Measurements from ENCODE around the gene ABHD1. TPM values are rescaled to one million over a fixed set of nuclear protein-coding genes. Genes with fewer than 3 reads are reported as not detected.
"Not testable (repeated sequence)": the region's sequence is repeated elsewhere in the genome, so short reads cannot be mapped to it uniquely, and the experiment has no call there.

Gene ABHD1
- 1 to 10 TPM in 2 of 6 donors, not detected in 4; 1.2 to 1.3 TPM for polyA plus RNA-seq (ENCODE audit: low read depth in 6 of 6)

GRCh38 chr2:27123302-27124150 is at the start of gene ABHD1:
Gene ABHD1 (plus strand): TSS chr2:27123815. CDS start chr2:27123949, 134 bp downstream.
- peak within 1 kb of the TSS; percentile 89 to 95 (median 92) for H3K4me3 Mint-ChIP-seq
- peaks cover 7 to 18% (median 13%) of the 10 kb centered on the region in 3 donors for H3K4me1 Mint-ChIP-seq
- ATAC-seq (ENCODE audit: low read depth in 2 of 2), result peak; percentile 75 to 78
- DNase-seq, result peak; percentile 57
- H3K36me3 Mint-ChIP-seq, result no peaks in the 10 kb centered on the region
- H3K27me3 Mint-ChIP-seq, result peaks cover 16 to 35% (median 30%) of the 10 kb centered on the region in 3 donors
- H3K9me3 Mint-ChIP-seq, result peaks cover 0 to 3% (median 0%) of the 10 kb centered on the region in 7 donors
- peak within 1 kb of the TSS in 2 of 6 donors; percentile 26 to 34 for H3K27ac Mint-ChIP-seq

GRCh38 chr2:27074738-27075565 is 48.7 kb upstream of the ABHD1 start:
- H3K27ac Mint-ChIP-seq, result peak overlapping the region in 4 of 6 donors; percentile 17 to 87 (median 25)
- peak overlapping the region in 6 of 8 donors; percentile 13 to 76 (median 66) for H3K4me3 Mint-ChIP-seq
- H3K36me3 Mint-ChIP-seq, result no peaks in the 10 kb centered on the region
- ATAC-seq (ENCODE audit: low read depth in 2 of 2) (no peak), DNase-seq (peak; percentile 38)
- H3K27me3 Mint-ChIP-seq, result peaks cover 0 to 9% (median 0%) of the 10 kb centered on the region in 3 donors
- H3K9me3 Mint-ChIP-seq, result no peaks in the 10 kb centered on the region
- peaks cover 45 to 60% (median 58%) of the 10 kb centered on the region in 3 donors for H3K4me1 Mint-ChIP-seq

GRCh38 chr2:27075566-27075871 is 48.1 kb upstream of the ABHD1 start:
- Mint-ChIP-seq H3K4me3 (peak overlapping the region in 6 of 8 donors; percentile 13 to 76 (median 62)), H3K27ac (peak overlapping the region in 4 of 6 donors; percentile 10 to 87 (median 54)), H3K27me3 (peaks cover 0 to 12% (median 0%) of the 10 kb centered on the region in 3 donors), H3K4me1 (peaks cover 47 to 60% (median 53%) of the 10 kb centered on the region in 3 donors)
- ATAC-seq (ENCODE audit: low read depth in 2 of 2); DNase-seq; H3K9me3 Mint-ChIP-seq; H3K36me3 Mint-ChIP-seq: not testable (repeated sequence)

- DNase-seq (no peak), ATAC-seq (ENCODE audit: low read depth in 2 of 2) (no peak)
- Mint-ChIP-seq H3K27ac (peak overlapping the region in 2 of 6 donors; percentile 26 to 62), H3K4me1 (peaks cover 48 to 60% (median 53%) of the 10 kb centered on the region in 3 donors), H3K9me3 (no peaks in the 10 kb centered on the region), H3K27me3 (peaks cover 0 to 12% (median 0%) of the 10 kb centered on the region in 3 donors), H3K36me3 (no peaks in the 10 kb centered on the region), H3K4me3 (peak overlapping the region in 4 of 8 donors; percentile 11 to 79 (median 28))
Measured at GRCh38 chr2:27076323-27076722, 47.3 kb upstream of the ABHD1 start.

- Mint-ChIP-seq H3K9me3 (no peaks in the 10 kb centered on the region), H3K27ac (peak overlapping the region in 1 of 6 donors; percentile 26), H3K4me1 (peaks cover 51 to 61% (median 54%) of the 10 kb centered on the region in 3 donors), H3K27me3 (peaks cover 0 to 12% (median 0%) of the 10 kb centered on the region in 3 donors), H3K36me3 (no peaks in the 10 kb centered on the region), H3K4me3 (peak overlapping the region in 1 of 8 donors; percentile 73)
- DNase-seq (no peak), ATAC-seq (ENCODE audit: low read depth in 2 of 2) (no peak)
Measured at GRCh38 chr2:27077231-27077630, 46.4 kb upstream of the ABHD1 start.

- H3K4me1 Mint-ChIP-seq, result peaks cover 48 to 59% (median 53%) of the 10 kb centered on the region in 3 donors
- H3K27ac Mint-ChIP-seq, result peak within 1 kb of the TSS in 1 of 6 donors; percentile 18
- H3K9me3 Mint-ChIP-seq, result no peaks in the 10 kb centered on the region
- H3K4me3 Mint-ChIP-seq, result peak within 1 kb of the TSS in 2 of 8 donors; percentile 54 to 73
- H3K36me3 Mint-ChIP-seq, result no peaks in the 10 kb centered on the region
- H3K27me3 Mint-ChIP-seq, result peaks cover 0 to 12% (median 0%) of the 10 kb centered on the region in 3 donors
- ATAC-seq (ENCODE audit: low read depth in 2 of 2) (no peak), DNase-seq (no peak)
Measured at GRCh38 chr2:27078267-27079194, 45.1 kb upstream of the ABHD1 start, which contains the start of gene EMILIN1. Gene EMILIN1 (plus strand): TSS chr2:27078615. CDS start chr2:27079066, 451 bp downstream.

GRCh38 chr2:27079233-27080139 is 44.1 kb upstream of the ABHD1 start:
- ATAC-seq (ENCODE audit: low read depth in 2 of 2), result no peak
- H3K27me3 Mint-ChIP-seq, result peaks cover 0 to 12% (median 0%) of the 10 kb centered on the region in 3 donors
- H3K4me3 Mint-ChIP-seq, result peak overlapping the region in 1 of 8 donors; percentile 37
- H3K4me1 Mint-ChIP-seq, result peaks cover 40 to 54% (median 49%) of the 10 kb centered on the region in 3 donors
- no peaks in the 10 kb centered on the region for H3K9me3 Mint-ChIP-seq
- no peak overlapping the region for H3K27ac Mint-ChIP-seq
- no peak for DNase-seq
- no peaks in the 10 kb centered on the region for H3K36me3 Mint-ChIP-seq

- Mint-ChIP-seq H3K4me3 (peak overlapping the region in 2 of 8 donors; percentile 37 to 50), H3K27me3 (peaks cover 0 to 12% (median 0%) of the 10 kb centered on the region in 3 donors), H3K27ac (peak overlapping the region in 3 of 6 donors; percentile 69 to 78 (median 72)), H3K36me3 (no peaks in the 10 kb centered on the region), H3K4me1 (peaks cover 34 to 48% (median 42%) of the 10 kb centered on the region in 3 donors), H3K9me3 (no peaks in the 10 kb centered on the region)
- ATAC-seq (ENCODE audit: low read depth in 2 of 2) (no peak), DNase-seq (no peak)
Measured at GRCh38 chr2:27080140-27080469, 43.5 kb upstream of the ABHD1 start.

- DNase-seq, result no peak
- no peaks in the 10 kb centered on the region for H3K9me3 Mint-ChIP-seq
Measured at GRCh38 chr2:27080603-27080936, 43.0 kb upstream of the ABHD1 start.

GRCh38 chr2:27081984-27082772 is 41.4 kb upstream of the ABHD1 start:
- peaks cover 25 to 42% (median 33%) of the 10 kb centered on the region in 3 donors for H3K4me1 Mint-ChIP-seq
- no peaks in the 10 kb centered on the region for H3K36me3 Mint-ChIP-seq
- H3K27me3 Mint-ChIP-seq, result peaks cover 0 to 12% (median 0%) of the 10 kb centered on the region in 3 donors
- no peaks in the 10 kb centered on the region for H3K9me3 Mint-ChIP-seq
- H3K4me3 Mint-ChIP-seq, result peak overlapping the region in 3 of 8 donors; percentile 83 to 86 (median 84)
- ATAC-seq (ENCODE audit: low read depth in 2 of 2), result no peak
- DNase-seq, result no peak
- peak overlapping the region in 2 of 6 donors; percentile 93 to 95 for H3K27ac Mint-ChIP-seq

More at GRCh38 chr2:27080603-27080936, 43.0 kb upstream of the ABHD1 start:
- no peak for ATAC-seq (ENCODE audit: low read depth in 2 of 2)
- Mint-ChIP-seq H3K4me1 (peaks cover 33 to 43% (median 38%) of the 10 kb centered on the region in 3 donors), H3K27me3 (peaks cover 0 to 12% (median 0%) of the 10 kb centered on the region in 3 donors), H3K36me3 (no peaks in the 10 kb centered on the region), H3K27ac (peak overlapping the region in 2 of 6 donors; percentile 81 to 92), H3K4me3 (peak overlapping the region in 3 of 8 donors; percentile 54 to 86 (median 83))

All from naive B cell (primary cell).